GM19193 (cell line): ENCODE measurements around the gene TEX55.

ENCODE experiments used
- POLR2A ChIP-seq: IDR thresholded peaks from 4 replicates; pipeline ENCODE4 v1.6.1; 2011; ENCODE audit not compliant: insufficient read depth, insufficient read length; ENCODE audit errors: extremely low read depth

The TEX55 gene

GRCh38 chr3:119145500-119146167, at the start of gene TEX55:
TSS of gene TEX55 (plus strand) at chr3:119146165. CDS start at chr3:119146190, 25 bp downstream.
- no peak for TF ChIP-seq POLR2A

GRCh38 chr3:119098003-119098402, 48.0 kb upstream of the TEX55 start:
- TF ChIP-seq POLR2A, result no peak

- TF ChIP-seq POLR2A, result no peak
Measured at GRCh38 chr3:119098619-119099222, 47.2 kb upstream of the TEX55 start.

GRCh38 chr3:119099785-119100184, 46.2 kb upstream of the TEX55 start:
- no peak for TF ChIP-seq POLR2A

GRCh38 chr3:119104031-119104430, 41.9 kb upstream of the TEX55 start:
- TF ChIP-seq POLR2A, result no peak

- TF ChIP-seq POLR2A, result no peak
Measured at GRCh38 chr3:119120480-119120879, 25.5 kb upstream of the TEX55 start.

- no peak for TF ChIP-seq POLR2A
Measured at GRCh38 chr3:119122350-119122749, 23.6 kb upstream of the TEX55 start.

GRCh38 chr3:119125342-119125741, 20.6 kb upstream of the TEX55 start:
- TF ChIP-seq POLR2A, result no peak

- no peak for TF ChIP-seq POLR2A
Measured at GRCh38 chr3:119125742-119126504, 20.0 kb upstream of the TEX55 start.

- no peak for TF ChIP-seq POLR2A
Measured at GRCh38 chr3:119140466-119140865, 5.5 kb upstream of the TEX55 start.

GRCh38 chr3:119145128-119145499, 851 bp upstream of the TEX55 start:
- no peak for TF ChIP-seq POLR2A

- TF ChIP-seq POLR2A, result no peak
Measured at GRCh38 chr3:119146578-119147375, 812 bp downstream of the TEX55 start.

GRCh38 chr3:119147494-119147893, 1.5 kb downstream of the TEX55 start:
- no peak for TF ChIP-seq POLR2A

GRCh38 chr3:119148493-119149180, 2.7 kb downstream of the TEX55 start:
- TF ChIP-seq POLR2A, result no peak
